H1 (cell line): ENCODE data around the gene PRADC1. TPM values are rescaled to one million over a fixed set of nuclear protein-coding genes. Genes with fewer than 3 reads are reported as not detected.

Experiments used
- ASH2L ChIP-seq: fragments of 200-600, 300-600 bp; sonication (generic); IDR thresholded peaks from one replicate; pipeline ENCODE4 v1.7.1; 2017; ENCODE audit warnings: low read length
- EP300 ChIP-seq, 2 experiments: IDR thresholded peaks; 1 replicate in 1 of 2; 2 replicates in 1 of 2; pipeline ENCODE4 v1.6.1; 2011 to 2012; ENCODE audit warnings: low read depth in 2 of 2, low read length in 2 of 2, mild to moderate bottlenecking in 2 of 2, borderline replicate concordance in 1 of 2, inconsistent platforms in 1 of 2, moderate library complexity in 1 of 2
- SIX5 ChIP-seq: IDR thresholded peaks from 2 replicates; pipeline ENCODE4 v1.6.1; 2011; ENCODE audit warnings: mild to moderate bottlenecking, low read depth, low read length
- polyA plus RNA-seq, 7 experiments: library from polyadenylated mRNA; depleted of rRNA in 3 of 7; stranded (reverse) in 5 of 7; unstranded in 2 of 7; fragments of >200 nt in 5 of 7; fragments of 200-250 nt in 2 of 7; gene quantifications; 1 replicate in 5 of 7; 2 replicates in 1 of 7; 4 replicates in 1 of 7; pipeline versions ENCODE4 v1.2.1 to v1.2.3, GENCODE V29; 2011 to 2013; ENCODE audit warnings: missing spikeins in 2 of 7, mixed read lengths in 2 of 7
- total RNA-seq: library from RNA; stranded (reverse); fragmentation: NEBNext Ultra II Directional; extraction: Animal tissue kit (Norgen Biotek cat#: 25700); gene quantifications from 2 replicates; pipeline ENCODE4 v1.2.1, GENCODE V29; 2021
- TF ChIP-seq, protein P1 (sequence below): fragments of 300-600 bp; sonication (generic); IDR thresholded peaks from 2 replicates; pipeline ENCODE4 v1.7.1; 2012; ENCODE audit warnings: low read length, moderate library complexity, mild to moderate bottlenecking, inconsistent platforms; ENCODE audit not compliant: insufficient replicate concordance

Gene PRADC1
- total and polyA plus RNA-seq, 2 of the 8 experiments (the other 6 are each of a cell fraction or from before 2014, with no cell fraction given): 8.9 to 13.1 TPM

DNA sequence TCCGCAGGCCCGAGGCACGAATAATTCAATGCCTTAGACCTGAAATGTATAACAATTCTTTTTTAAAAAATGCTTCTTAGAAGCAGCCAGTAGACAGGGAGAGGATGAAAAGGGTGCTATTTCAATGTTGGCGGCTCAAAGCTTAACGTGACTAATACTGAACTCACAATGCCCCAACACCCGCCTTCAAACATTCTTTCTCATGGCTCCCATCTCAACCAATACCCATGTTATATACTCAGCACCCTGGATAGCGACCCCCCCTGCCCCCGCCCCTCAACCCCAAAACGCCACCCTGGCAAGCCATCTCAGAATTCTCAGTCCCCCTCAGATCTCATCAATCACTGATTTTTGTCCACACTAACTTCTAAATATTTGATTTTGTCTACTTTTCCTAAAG is 46.8 kb upstream of the PRADC1 start (continued):
- TF ChIP-seq, protein P1, sequence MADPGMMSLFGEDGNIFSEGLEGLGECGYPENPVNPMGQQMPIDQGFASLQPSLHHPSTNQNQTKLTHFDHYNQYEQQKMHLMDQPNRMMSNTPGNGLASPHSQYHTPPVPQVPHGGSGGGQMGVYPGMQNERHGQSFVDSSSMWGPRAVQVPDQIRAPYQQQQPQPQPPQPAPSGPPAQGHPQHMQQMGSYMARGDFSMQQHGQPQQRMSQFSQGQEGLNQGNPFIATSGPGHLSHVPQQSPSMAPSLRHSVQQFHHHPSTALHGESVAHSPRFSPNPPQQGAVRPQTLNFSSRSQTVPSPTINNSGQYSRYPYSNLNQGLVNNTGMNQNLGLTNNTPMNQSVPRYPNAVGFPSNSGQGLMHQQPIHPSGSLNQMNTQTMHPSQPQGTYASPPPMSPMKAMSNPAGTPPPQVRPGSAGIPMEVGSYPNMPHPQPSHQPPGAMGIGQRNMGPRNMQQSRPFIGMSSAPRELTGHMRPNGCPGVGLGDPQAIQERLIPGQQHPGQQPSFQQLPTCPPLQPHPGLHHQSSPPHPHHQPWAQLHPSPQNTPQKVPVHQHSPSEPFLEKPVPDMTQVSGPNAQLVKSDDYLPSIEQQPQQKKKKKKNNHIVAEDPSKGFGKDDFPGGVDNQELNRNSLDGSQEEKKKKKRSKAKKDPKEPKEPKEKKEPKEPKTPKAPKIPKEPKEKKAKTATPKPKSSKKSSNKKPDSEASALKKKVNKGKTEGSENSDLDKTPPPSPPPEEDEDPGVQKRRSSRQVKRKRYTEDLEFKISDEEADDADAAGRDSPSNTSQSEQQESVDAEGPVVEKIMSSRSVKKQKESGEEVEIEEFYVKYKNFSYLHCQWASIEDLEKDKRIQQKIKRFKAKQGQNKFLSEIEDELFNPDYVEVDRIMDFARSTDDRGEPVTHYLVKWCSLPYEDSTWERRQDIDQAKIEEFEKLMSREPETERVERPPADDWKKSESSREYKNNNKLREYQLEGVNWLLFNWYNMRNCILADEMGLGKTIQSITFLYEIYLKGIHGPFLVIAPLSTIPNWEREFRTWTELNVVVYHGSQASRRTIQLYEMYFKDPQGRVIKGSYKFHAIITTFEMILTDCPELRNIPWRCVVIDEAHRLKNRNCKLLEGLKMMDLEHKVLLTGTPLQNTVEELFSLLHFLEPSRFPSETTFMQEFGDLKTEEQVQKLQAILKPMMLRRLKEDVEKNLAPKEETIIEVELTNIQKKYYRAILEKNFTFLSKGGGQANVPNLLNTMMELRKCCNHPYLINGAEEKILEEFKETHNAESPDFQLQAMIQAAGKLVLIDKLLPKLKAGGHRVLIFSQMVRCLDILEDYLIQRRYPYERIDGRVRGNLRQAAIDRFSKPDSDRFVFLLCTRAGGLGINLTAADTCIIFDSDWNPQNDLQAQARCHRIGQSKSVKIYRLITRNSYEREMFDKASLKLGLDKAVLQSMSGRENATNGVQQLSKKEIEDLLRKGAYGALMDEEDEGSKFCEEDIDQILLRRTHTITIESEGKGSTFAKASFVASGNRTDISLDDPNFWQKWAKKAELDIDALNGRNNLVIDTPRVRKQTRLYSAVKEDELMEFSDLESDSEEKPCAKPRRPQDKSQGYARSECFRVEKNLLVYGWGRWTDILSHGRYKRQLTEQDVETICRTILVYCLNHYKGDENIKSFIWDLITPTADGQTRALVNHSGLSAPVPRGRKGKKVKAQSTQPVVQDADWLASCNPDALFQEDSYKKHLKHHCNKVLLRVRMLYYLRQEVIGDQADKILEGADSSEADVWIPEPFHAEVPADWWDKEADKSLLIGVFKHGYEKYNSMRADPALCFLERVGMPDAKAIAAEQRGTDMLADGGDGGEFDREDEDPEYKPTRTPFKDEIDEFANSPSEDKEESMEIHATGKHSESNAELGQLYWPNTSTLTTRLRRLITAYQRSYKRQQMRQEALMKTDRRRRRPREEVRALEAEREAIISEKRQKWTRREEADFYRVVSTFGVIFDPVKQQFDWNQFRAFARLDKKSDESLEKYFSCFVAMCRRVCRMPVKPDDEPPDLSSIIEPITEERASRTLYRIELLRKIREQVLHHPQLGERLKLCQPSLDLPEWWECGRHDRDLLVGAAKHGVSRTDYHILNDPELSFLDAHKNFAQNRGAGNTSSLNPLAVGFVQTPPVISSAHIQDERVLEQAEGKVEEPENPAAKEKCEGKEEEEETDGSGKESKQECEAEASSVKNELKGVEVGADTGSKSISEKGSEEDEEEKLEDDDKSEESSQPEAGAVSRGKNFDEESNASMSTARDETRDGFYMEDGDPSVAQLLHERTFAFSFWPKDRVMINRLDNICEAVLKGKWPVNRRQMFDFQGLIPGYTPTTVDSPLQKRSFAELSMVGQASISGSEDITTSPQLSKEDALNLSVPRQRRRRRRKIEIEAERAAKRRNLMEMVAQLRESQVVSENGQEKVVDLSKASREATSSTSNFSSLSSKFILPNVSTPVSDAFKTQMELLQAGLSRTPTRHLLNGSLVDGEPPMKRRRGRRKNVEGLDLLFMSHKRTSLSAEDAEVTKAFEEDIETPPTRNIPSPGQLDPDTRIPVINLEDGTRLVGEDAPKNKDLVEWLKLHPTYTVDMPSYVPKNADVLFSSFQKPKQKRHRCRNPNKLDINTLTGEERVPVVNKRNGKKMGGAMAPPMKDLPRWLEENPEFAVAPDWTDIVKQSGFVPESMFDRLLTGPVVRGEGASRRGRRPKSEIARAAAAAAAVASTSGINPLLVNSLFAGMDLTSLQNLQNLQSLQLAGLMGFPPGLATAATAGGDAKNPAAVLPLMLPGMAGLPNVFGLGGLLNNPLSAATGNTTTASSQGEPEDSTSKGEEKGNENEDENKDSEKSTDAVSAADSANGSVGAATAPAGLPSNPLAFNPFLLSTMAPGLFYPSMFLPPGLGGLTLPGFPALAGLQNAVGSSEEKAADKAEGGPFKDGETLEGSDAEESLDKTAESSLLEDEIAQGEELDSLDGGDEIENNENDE: no peak
- TF ChIP-seq SIX5 (no peak), ASH2L (no peak), EP300 (IDR thresholded peaks at IDR 0.05; ENCODE audit: borderline replicate concordance in 1 of 2, low read depth in 2 of 2, low read length in 2 of 2) (no peak)
